Chondrocyte (in vitro differentiated cells): ENCODE results near the gene ANKRD2. TPM values are rescaled to one million over a fixed set of nuclear protein-coding genes. Genes with fewer than 3 reads are reported as not detected.
A peak's percentile ranks its signal among the peaks of the same experiment; 100 is the strongest.

Source experiments
- DNase-seq: peaks from one replicate; pipeline ENCODE4 v3.0.0; 2021; ENCODE audit warnings: mixed read lengths, low spot score
- H3K27ac Mint-ChIP-seq: one replicate; pipeline ENCODE4 v1.8.0; 2021; ENCODE audit warnings: mild to moderate bottlenecking, moderate library complexity, mixed read lengths; ENCODE audit not compliant: unreplicated experiment
- H3K27me3 Mint-ChIP-seq: 2 replicates; pipeline ENCODE4 v1.8.0; 2021; ENCODE audit warnings: low read depth, mixed read lengths
- H3K36me3 Mint-ChIP-seq: 2 replicates; pipeline ENCODE4 v1.8.0; 2021; ENCODE audit warnings: low read depth, mixed read lengths
- H3K4me1 Mint-ChIP-seq: 2 replicates; pipeline ENCODE4 v1.8.0; 2021; ENCODE audit warnings: low read depth, mild to moderate bottlenecking, mixed read lengths
- H3K4me3 Mint-ChIP-seq: one replicate; pipeline ENCODE4 v1.8.0; 2021; ENCODE audit warnings: mild to moderate bottlenecking, moderate library complexity, mixed read lengths; ENCODE audit not compliant: unreplicated experiment
- H3K9me3 Mint-ChIP-seq: 2 replicates; pipeline ENCODE4 v1.8.0; 2021; ENCODE audit warnings: low read depth, mixed read lengths
- CTCF ChIP-seq: fragments of 200-600 bp; sonication (generic); IDR thresholded peaks from 2 replicates; pipeline ENCODE4 v1.5.0; 2021; ENCODE audit warnings: antibody characterized with exemption, mild to moderate bottlenecking, moderate library complexity
- total RNA-seq: library from RNA; stranded (reverse); gene quantifications from 3 replicates; pipeline ENCODE4 v1.2.1, GENCODE V29; 2021

Gene ANKRD2
- total RNA-seq, 1 donor from 2014 or later: 0.60 TPM

DNA sequence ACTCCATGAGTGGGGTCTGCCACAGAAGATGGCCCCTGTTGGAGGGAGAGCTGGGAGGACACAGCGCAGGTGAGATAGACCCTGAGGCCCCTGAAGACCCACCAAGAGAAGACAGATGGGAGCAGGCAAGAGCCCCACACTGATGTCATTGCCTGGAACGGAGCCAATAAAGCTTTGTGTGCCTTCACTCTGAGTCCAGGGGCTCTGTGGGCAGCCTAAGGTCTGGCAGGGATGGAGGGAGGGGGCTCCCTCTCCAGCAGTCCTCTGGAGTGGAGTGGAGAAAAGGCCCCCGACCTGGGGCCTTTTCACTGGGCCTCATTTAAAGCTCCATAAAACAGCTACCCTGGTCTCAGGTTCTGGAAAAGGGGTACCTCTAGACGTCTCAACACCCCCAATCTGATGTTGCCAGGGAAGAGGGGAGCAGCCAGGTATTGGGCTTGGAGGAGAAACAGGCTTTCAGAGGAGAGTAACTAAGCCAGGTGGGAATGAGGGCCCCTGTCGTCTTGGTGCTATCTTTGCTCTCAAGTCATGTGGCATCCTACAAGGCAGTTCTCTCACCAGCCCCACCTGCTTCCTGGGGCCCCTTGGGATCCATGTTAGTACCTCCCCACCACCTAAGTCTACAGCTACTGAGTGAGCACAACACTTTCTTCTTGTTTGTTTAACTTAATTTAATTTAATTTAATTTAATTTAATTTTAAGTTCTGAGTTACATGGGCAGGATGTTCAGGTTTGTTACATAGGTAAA, 18.3 kb downstream of the ANKRD2 start:
- no peak for TF ChIP-seq CTCF
- Mint-ChIP-seq H3K36me3 (no peaks in the 10 kb centered on the region), H3K27me3 (no peaks in the 10 kb centered on the region), H3K27ac (no peak overlapping the region), H3K4me1 (peaks cover 26% of the 10 kb centered on the region), H3K9me3 (no peaks in the 10 kb centered on the region), H3K4me3 (no peak overlapping the region)
- no peak for DNase-seq

DNA sequence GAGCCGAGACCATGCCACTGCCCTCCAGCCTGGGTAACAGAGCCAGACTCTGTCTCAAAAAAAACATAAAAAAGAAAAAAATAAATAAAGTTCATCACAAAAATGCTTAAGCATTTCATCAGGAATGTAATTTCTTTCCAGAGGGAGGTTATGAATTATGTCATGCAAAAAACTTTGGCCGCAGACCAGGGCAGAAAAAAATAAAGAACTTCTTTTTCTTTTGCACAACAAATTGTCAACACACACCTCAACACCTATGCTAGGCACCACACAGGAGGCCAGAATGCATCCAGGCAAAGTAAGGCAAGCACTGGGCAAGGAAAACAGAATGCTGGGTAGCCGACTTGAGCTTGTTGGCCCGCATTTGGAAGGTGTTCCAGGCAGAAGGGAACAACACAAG, 20.8 kb downstream of the ANKRD2 start:
- Mint-ChIP-seq H3K27ac (peak overlapping the region; percentile 86), H3K4me1 (peaks cover 49% of the 10 kb centered on the region), H3K9me3 (no peaks in the 10 kb centered on the region)

GRCh38 chr10:97596101-97597082, 23.8 kb downstream of the ANKRD2 start:
- no peak for DNase-seq
- Mint-ChIP-seq H3K4me3 (peak overlapping the region; percentile 55), H3K4me1 (peaks cover 46% of the 10 kb centered on the region), H3K36me3 (no peaks in the 10 kb centered on the region), H3K27me3 (no peaks in the 10 kb centered on the region), H3K27ac (peak overlapping the region; percentile 99), H3K9me3 (no peaks in the 10 kb centered on the region)
- no peak for TF ChIP-seq CTCF

More for the DNA sequence above, 20.8 kb downstream of the ANKRD2 start:
- Mint-ChIP-seq H3K27me3 (no peaks in the 10 kb centered on the region), H3K36me3 (no peaks in the 10 kb centered on the region), H3K4me3 (no peak overlapping the region)
- DNase-seq: no peak
- TF ChIP-seq CTCF: no peak

DNA sequence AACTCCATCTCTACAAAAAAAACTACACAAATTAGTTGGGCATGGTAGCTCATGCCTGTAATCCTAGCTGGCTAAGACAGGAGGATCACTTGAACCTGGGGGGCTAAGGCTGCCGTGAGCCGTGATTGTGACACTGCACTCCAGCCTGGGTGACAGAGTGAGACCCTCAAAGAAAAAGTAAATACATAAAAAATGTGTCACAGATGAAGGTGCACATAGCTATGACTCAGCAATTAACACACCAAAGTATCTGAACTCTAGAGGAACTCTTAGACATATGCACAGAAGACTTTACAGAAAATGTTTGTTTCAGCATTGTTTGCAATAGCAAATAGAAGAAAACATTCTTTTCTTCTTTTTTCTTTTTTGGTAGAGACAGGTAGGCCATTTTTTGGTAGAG, 25.2 kb downstream of the ANKRD2 start:
- peaks cover 46% of the 10 kb centered on the region for H3K4me1 Mint-ChIP-seq
- no peak for TF ChIP-seq CTCF
- no peak for DNase-seq
- no peaks in the 10 kb centered on the region for H3K27me3 Mint-ChIP-seq
- no peak overlapping the region for H3K4me3 Mint-ChIP-seq
- H3K27ac Mint-ChIP-seq: peak overlapping the region; percentile 99
- no peaks in the 10 kb centered on the region for H3K36me3 Mint-ChIP-seq
- no peaks in the 10 kb centered on the region for H3K9me3 Mint-ChIP-seq
